Small intestine (tissue), 7 donors: ENCODE measurements around the gene PRKCA. TPM values are rescaled to one million over a fixed set of nuclear protein-coding genes. Genes with fewer than 3 reads are reported as not detected.

Source experiments
- DNase-seq, 2 donors: peaks; one replicate each; pipeline versions ENCODE4 v3.0.0 to v3.0.0-alpha.2; 2013
- FAIRE-seq: peaks from 2 replicates; lab custom pipeline; 2012; peaks lifted over from hg19 to GRCh38; lab: Jason Lieb, UNC
- H3K27ac ChIP-seq, 3 donors: one replicate each; pipeline ENCODE4 v1.5.1; 2013; ENCODE audit warnings: low read length in 2 of 3, mild to moderate bottlenecking in 2 of 3, control low read depth in 1 of 3, inconsistent platforms in 1 of 3, low read depth in 1 of 3, moderate library complexity in 1 of 3
- H3K27me3 ChIP-seq, 3 donors: one replicate each; pipeline ENCODE4 v1.6.1; 2013; ENCODE audit warnings: low read length in 3 of 3, inconsistent platforms in 1 of 3; ENCODE audit not compliant: control insufficient read depth in 3 of 3, insufficient read depth in 3 of 3
- H3K36me3 ChIP-seq, 3 donors: one replicate each; pipeline ENCODE4 v1.6.1; 2013; ENCODE audit warnings: low read length in 3 of 3, inconsistent platforms in 1 of 3, low read depth in 1 of 3, mild to moderate bottlenecking in 1 of 3, moderate library complexity in 1 of 3; ENCODE audit not compliant: control insufficient read depth in 3 of 3, insufficient read depth in 2 of 3
- H3K4me1 ChIP-seq, 3 donors: one replicate each; pipeline ENCODE4 v1.6.1; 2013; ENCODE audit warnings: low read length in 2 of 3, inconsistent platforms in 1 of 3, low read depth in 1 of 3, mild to moderate bottlenecking in 1 of 3, moderate library complexity in 1 of 3; ENCODE audit not compliant: control insufficient read depth in 3 of 3, insufficient read depth in 2 of 3
- H3K4me3 ChIP-seq, 3 donors: one replicate each; pipeline ENCODE4 v1.5.1; 2013; ENCODE audit warnings: low read length in 3 of 3, control low read depth in 1 of 3, inconsistent platforms in 1 of 3, low read depth in 1 of 3, mild to moderate bottlenecking in 1 of 3, moderate library complexity in 1 of 3
- H3K9me3 ChIP-seq, 2 donors: one replicate each; pipeline ENCODE4 v1.6.1; 2013; ENCODE audit warnings: low read depth in 1 of 2, low read length in 1 of 2; ENCODE audit not compliant: control insufficient read depth in 2 of 2, insufficient read depth in 1 of 2
- WGBS, 3 donors: extraction: QIAGEN DNeasy Blood & Tissue Kit; methylation state at CpG; one replicate each; pipeline ENCODE4 v1.1.7; 2013; 5-methylcytosine and 5-hydroxymethylcytosine counted together
- polyA plus RNA-seq, 4 donors: library from polyadenylated mRNA; stranded (reverse) in 3 of 4; unstranded in 1 of 4; fragments of 200-250 nt in 3 of 4; fragments of 120-200 nt in 1 of 4; gene quantifications; one replicate each; pipeline versions ENCODE4 v1.2.1 to v1.2.3, GENCODE V29; 2013
- donor health status: healthy with polysubstance abuse.
- donor health status: control.
- donor health status: control.
- donor health status: Bipolar disorder and iron deficiency.
- donor health status: healthy.

Gene PRKCA
- polyA plus RNA-seq, 4 donors = 11.3 to 26.6 (median 22.9) TPM

- Histone ChIP-seq H3K4me3 (no peak overlapping the region), H3K27me3 (no peaks in the 10 kb centered on the region), H3K36me3 (no peaks in the 10 kb centered on the region), H3K27ac (peak overlapping the region in 1 of 3 donors; percentile 58), H3K9me3 (no peaks in the 10 kb centered on the region), H3K4me1 (peaks cover 10 to 17% (median 12%) of the 10 kb centered on the region in 3 donors)
- WGBS, 3 donors = 14 to 33% (median 20%) methylated on average over 4 of the region's 4 CpGs
- DNase-seq (peak in 1 of 2 donors; percentile 61), FAIRE-seq (no peak)
These were observed 62.6 kb downstream of the PRKCA start for GRCh38 chr17:66364990-66365490.

GRCh38 chr17:66365903-66366302 lies 63.5 kb downstream of the PRKCA start:
- no peak overlapping the region for H3K4me3 ChIP-seq

GRCh38 chr17:66367107-66367506 lies 64.7 kb downstream of the PRKCA start:
- no peak overlapping the region for H3K27ac ChIP-seq
- 69 to 79% (median 77%) methylated on average over 2 of the region's 2 CpGs for WGBS, 3 donors

More at GRCh38 chr17:66365903-66366302, 63.5 kb downstream of the PRKCA start:
- DNase-seq = peak in 1 of 2 donors; percentile 37
- Histone ChIP-seq H3K27me3 (no peaks in the 10 kb centered on the region), H3K9me3 (no peaks in the 10 kb centered on the region), H3K4me1 (peaks cover 10 to 21% (median 12%) of the 10 kb centered on the region in 3 donors), H3K36me3 (no peaks in the 10 kb centered on the region), H3K27ac (no peak overlapping the region)
- 15 to 50% (median 30%) methylated on average over 2 of the region's 2 CpGs for WGBS, 3 donors
- no peak for FAIRE-seq

GRCh38 chr17:66369830-66370229 lies 67.4 kb downstream of the PRKCA start:
- WGBS, 3 donors = 22 to 77% (median 52%) methylated on average over 4 of the region's 4 CpGs
- Histone ChIP-seq H3K4me1 (peaks cover 8 to 33% (median 12%) of the 10 kb centered on the region in 3 donors), H3K36me3 (no peaks in the 10 kb centered on the region), H3K4me3 (no peak overlapping the region), H3K27ac (peak overlapping the region in 1 of 3 donors; percentile 46), H3K9me3 (no peaks in the 10 kb centered on the region), H3K27me3 (no peaks in the 10 kb centered on the region)
- peak; percentile 70 to 72 for DNase-seq
- no peak for FAIRE-seq

More at GRCh38 chr17:66367107-66367506, 64.7 kb downstream of the PRKCA start:
- Histone ChIP-seq H3K9me3 (no peaks in the 10 kb centered on the region), H3K4me1 (peaks cover 10 to 21% (median 12%) of the 10 kb centered on the region in 3 donors), H3K36me3 (no peaks in the 10 kb centered on the region), H3K27me3 (no peaks in the 10 kb centered on the region), H3K4me3 (no peak overlapping the region)
- no peak for DNase-seq
- FAIRE-seq = no peak

- FAIRE-seq = no peak
These were observed 69.1 kb downstream of the PRKCA start for GRCh38 chr17:66371561-66371960.

GRCh38 chr17:66372182-66372581 lies 69.8 kb downstream of the PRKCA start:
- Histone ChIP-seq H3K27ac (no peak overlapping the region), H3K4me1 (peaks cover 5 to 39% (median 9%) of the 10 kb centered on the region in 3 donors), H3K27me3 (no peaks in the 10 kb centered on the region), H3K4me3 (no peak overlapping the region), H3K36me3 (no peaks in the 10 kb centered on the region), H3K9me3 (no peaks in the 10 kb centered on the region)
- FAIRE-seq (no peak), DNase-seq (no peak)
- whole genome bisulfite sequencing, 3 donors = 88 to 95% (median 88%) methylated on average over 5 of the region's 5 CpGs

More at GRCh38 chr17:66371561-66371960, 69.1 kb downstream of the PRKCA start:
- H3K4me3 ChIP-seq = no peak overlapping the region
- no peaks in the 10 kb centered on the region for H3K27me3 ChIP-seq
- no peaks in the 10 kb centered on the region for H3K36me3 ChIP-seq
- H3K27ac ChIP-seq = no peak overlapping the region
- WGBS, 3 donors = 90 to 95% (median 92%) methylated on average over 7 of the region's 7 CpGs
- no peak for DNase-seq
- no peaks in the 10 kb centered on the region for H3K9me3 ChIP-seq
- H3K4me1 ChIP-seq = peaks cover 5 to 39% (median 11%) of the 10 kb centered on the region in 3 donors

GRCh38 chr17:66373079-66373478 lies 70.7 kb downstream of the PRKCA start:
- no peaks in the 10 kb centered on the region for H3K36me3 ChIP-seq
- H3K9me3 ChIP-seq = no peaks in the 10 kb centered on the region
- peaks cover 5 to 39% (median 9%) of the 10 kb centered on the region in 3 donors for H3K4me1 ChIP-seq
- H3K27me3 ChIP-seq = no peaks in the 10 kb centered on the region
- FAIRE-seq = no peak
- no peak overlapping the region for H3K27ac ChIP-seq
- no peak overlapping the region for H3K4me3 ChIP-seq
- DNase-seq = no peak
- WGBS, 3 donors = 83 to 91% (median 86%) methylated on average over 3 of the region's 3 CpGs

- WGBS, 3 donors = 32 to 56% (median 37%) methylated on average over 17 to 18 of the region's 18 CpGs
These were observed 71.8 kb downstream of the PRKCA start for GRCh38 chr17:66373944-66374817.

More at GRCh38 chr17:66373944-66374817, 71.8 kb downstream of the PRKCA start:
- DNase-seq (peak; percentile 68 to 70), FAIRE-seq (no peak)
- Histone ChIP-seq H3K4me3 (no peak overlapping the region), H3K9me3 (no peaks in the 10 kb centered on the region), H3K27me3 (no peaks in the 10 kb centered on the region), H3K27ac (peak overlapping the region; percentile 57 to 70 (median 59)), H3K36me3 (no peaks in the 10 kb centered on the region), H3K4me1 (peaks cover 5 to 39% (median 8%) of the 10 kb centered on the region in 3 donors)
